ENCODE measurements around the gene TMEM81. TPM values are rescaled to one million over a fixed set of nuclear protein-coding genes. Genes with fewer than 3 reads are reported as not detected.
A peak's percentile ranks its signal among the peaks of the same experiment; 100 is the strongest.

Gene TMEM81
- total RNA-seq, 3 donors from 2014 or later, result 2.3 to 3.1 (median 2.9) TPM

DNA sequence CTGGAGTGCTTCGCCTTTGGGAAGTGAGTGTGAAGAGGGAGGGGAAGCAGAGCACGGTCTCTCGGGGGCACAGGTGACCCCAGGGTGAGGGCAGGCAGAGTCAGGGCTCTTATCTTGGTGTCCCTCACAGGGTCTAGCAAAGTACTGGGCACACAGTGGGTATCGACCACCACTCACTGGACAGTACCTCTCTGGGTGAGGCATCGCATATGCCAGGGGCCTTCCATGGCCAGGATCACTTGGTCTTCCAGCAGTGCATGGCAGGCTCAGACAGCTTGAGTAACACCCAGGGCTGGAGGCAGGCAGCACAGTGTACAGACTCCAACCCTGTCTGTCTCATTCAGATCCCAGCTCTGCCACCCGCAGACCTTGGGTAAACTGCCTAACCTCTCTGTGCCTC, 24.6 kb downstream of the TMEM81 start:
- DNase-seq, result no peak
- no peaks in the 10 kb centered on the region for H3K36me3 Mint-ChIP-seq (ENCODE audit: insufficient read depth)
- H3K27me3 Mint-ChIP-seq (ENCODE audit: low read depth), result peaks cover 4% of the 10 kb centered on the region
- H3K4me3 Mint-ChIP-seq, result no peak overlapping the region
- H3K4me1 Mint-ChIP-seq (ENCODE audit: low read depth), result no peaks in the 10 kb centered on the region
- H3K9me3 Mint-ChIP-seq, result no peaks in the 10 kb centered on the region
- ATAC-seq, result peak in 1 of 2 donors; percentile 21

DNA sequence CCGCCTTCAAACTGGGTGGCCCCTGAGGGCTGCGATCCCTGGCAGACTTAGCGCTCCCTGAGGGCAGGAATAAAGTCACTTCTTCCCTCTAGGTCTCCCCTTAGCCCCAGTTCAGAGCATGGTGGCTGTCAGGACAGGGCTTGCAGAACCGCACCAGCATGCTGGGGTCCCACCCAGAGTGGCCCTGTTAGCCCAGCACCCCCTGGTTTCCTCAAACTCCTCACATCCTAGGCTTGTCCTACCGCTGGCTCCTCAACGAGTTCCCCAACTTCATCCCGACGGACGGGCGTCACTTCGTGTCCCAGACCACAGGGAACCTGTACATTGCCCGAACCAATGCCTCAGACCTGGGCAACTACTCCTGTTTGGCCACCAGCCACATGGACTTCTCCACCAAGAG, 25.4 kb downstream of the TMEM81 start:
- Mint-ChIP-seq H3K36me3 (ENCODE audit: insufficient read depth) (no peaks in the 10 kb centered on the region), H3K4me1 (ENCODE audit: low read depth) (no peaks in the 10 kb centered on the region), H3K9me3 (no peaks in the 10 kb centered on the region), H3K27me3 (ENCODE audit: low read depth) (peaks cover 4% of the 10 kb centered on the region), H3K4me3 (no peak overlapping the region)
- ATAC-seq (no peak), DNase-seq (no peak)

DNA sequence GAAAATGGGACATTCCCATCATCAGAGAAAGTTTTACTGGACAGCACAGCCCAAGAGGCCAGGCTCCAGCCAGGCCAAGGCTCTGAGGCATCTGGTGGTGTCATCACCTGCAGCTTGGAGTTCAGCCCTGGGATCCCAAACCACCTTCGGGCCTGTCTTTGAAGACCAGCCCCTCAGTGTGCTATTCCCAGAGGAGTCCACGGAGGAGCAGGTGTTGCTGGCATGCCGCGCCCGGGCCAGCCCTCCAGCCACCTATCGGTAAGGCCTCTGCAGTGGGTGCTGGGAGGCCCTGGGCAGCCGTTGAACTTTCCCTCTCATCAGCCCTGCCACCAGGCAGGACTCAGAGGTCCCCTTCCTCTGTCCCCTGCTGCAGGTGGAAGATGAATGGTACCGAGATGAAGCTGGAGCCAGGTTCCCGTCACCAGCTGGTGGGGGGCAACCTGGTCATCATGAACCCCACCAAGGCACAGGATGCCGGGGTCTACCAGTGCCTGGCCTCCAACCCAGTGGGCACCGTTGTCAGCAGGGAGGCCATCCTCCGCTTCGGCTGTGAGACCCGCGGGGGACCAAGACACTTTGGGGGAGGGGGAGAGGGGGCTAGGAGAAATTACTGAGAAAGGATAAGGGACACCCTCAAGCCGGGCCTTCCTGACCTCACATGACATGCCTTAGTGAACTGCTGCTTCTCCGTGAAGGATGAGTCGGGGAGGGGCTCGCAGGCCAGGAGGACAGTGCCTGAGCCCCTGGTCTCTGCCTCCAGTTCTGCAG, 26.3 kb downstream of the TMEM81 start:
- Mint-ChIP-seq H3K4me1 (ENCODE audit: low read depth) (no peaks in the 10 kb centered on the region), H3K27me3 (ENCODE audit: low read depth) (peaks cover 6% of the 10 kb centered on the region), H3K4me3 (no peak overlapping the region), H3K9me3 (no peaks in the 10 kb centered on the region), H3K36me3 (ENCODE audit: insufficient read depth) (no peaks in the 10 kb centered on the region)
- ATAC-seq, result no peak
- DNase-seq, result no peak

DNA sequence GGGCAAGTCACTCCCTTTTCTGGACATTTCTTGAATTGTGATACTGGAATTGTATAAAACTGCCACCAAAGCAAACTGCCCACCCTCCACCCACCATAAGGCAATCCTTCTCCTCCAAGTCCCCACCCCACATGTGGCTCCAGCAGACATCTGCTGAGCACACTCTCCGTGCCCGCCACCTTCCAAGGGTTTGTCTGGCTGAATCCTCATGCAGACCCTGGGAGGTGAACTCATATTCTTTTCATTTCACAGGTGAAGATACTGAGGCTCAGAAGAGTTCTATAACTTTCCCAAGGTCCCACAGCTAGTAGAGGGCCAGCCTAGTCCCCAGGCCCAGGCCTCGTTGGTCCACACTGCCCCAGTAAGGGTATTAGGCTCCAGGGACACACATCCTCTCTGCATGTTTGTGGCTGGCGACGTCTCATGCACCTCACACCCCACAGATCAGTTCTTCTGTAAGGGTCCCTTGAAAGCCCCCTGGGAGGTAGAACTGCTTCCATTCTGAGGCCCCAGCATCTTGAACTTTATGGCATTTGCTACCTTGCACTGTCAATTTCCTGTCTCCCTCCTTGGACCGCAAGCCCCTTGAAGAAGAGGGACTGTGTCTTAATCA, 27.2 kb downstream of the TMEM81 start:
- H3K36me3 Mint-ChIP-seq (ENCODE audit: insufficient read depth), result no peaks in the 10 kb centered on the region
- no peaks in the 10 kb centered on the region for H3K9me3 Mint-ChIP-seq
- no peaks in the 10 kb centered on the region for H3K4me1 Mint-ChIP-seq (ENCODE audit: low read depth)
- ATAC-seq (no peak), DNase-seq (no peak)
- H3K4me3 Mint-ChIP-seq, result no peak overlapping the region
- peaks cover 6% of the 10 kb centered on the region for H3K27me3 Mint-ChIP-seq (ENCODE audit: low read depth)

DNA sequence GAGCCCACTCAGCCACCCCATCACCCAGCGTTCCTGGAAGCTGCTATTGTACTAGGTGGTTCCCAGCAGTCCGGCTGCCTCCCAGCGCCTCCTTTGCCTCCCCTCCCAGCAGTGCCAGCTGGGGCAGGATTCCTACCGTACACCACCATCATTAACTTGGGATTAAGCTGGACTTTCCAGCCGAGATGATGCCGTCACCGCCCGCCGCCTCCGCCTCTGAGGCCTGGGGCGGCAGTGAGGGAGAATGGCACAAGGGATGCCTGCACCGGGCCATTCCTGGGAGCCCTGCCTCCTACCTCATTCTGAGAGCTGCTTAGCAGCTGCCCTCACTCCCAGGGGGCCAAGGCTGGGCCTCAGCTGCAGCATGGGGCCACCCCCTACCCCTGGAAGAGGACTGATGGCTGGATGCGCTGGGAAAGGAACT, 28.1 kb downstream of the TMEM81 start:
- no peak for DNase-seq
- Mint-ChIP-seq H3K9me3 (no peaks in the 10 kb centered on the region), H3K36me3 (ENCODE audit: insufficient read depth) (no peaks in the 10 kb centered on the region), H3K4me3 (no peak overlapping the region), H3K27me3 (ENCODE audit: low read depth) (peaks cover 6% of the 10 kb centered on the region), H3K4me1 (ENCODE audit: low read depth) (no peaks in the 10 kb centered on the region)
- ATAC-seq, result no peak

DNA sequence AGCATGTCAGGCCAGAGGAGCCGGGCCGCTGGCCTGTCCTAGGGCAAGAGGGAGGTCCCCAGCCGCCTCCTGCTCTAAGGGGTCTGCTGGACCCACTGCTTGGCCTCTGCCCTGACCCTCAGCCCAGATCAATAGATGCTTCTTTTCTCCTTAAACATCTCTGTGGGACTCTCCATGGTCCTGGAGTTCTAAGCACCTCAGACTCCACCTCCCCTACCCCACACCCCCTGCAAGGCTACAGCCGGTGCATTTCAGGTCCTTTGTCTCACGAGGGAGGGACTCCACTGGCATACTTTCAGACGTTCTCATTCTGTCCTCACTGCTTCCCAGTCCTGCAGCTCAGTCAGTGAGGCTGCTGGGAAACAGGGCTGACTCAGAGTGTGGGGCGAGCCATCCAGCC, 30.2 kb downstream of the TMEM81 start:
- no peaks in the 10 kb centered on the region for H3K36me3 Mint-ChIP-seq (ENCODE audit: insufficient read depth)
- no peak overlapping the region for H3K4me3 Mint-ChIP-seq
- no peaks in the 10 kb centered on the region for H3K9me3 Mint-ChIP-seq
- H3K4me1 Mint-ChIP-seq (ENCODE audit: low read depth), result no peaks in the 10 kb centered on the region
- no peak for ATAC-seq
- H3K27me3 Mint-ChIP-seq (ENCODE audit: low read depth), result peaks cover 6% of the 10 kb centered on the region
- no peak for DNase-seq

DNA sequence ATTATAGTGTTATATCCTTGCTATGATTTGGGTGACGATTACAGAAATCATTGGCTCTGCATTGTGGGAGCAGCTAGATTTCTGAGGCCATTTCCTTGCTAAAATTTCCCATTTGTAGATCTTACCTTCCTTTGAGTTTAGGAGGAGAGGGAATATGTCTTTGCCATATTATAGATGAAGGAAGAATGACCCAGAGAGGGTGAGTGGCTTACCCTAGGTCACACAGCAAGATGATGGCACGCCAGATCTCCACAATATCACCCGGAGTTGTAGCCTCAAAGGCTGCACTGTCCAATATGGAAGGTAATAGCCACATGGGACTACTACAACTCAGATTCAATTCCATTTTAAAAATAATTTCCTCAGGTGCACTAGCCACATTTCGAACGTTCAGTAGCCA, 31.0 kb downstream of the TMEM81 start:
- DNase-seq (no peak), ATAC-seq (no peak)
- H3K27me3 Mint-ChIP-seq (ENCODE audit: low read depth), result peaks cover 6% of the 10 kb centered on the region
- H3K4me1 Mint-ChIP-seq (ENCODE audit: low read depth), result no peaks in the 10 kb centered on the region
- no peaks in the 10 kb centered on the region for H3K9me3 Mint-ChIP-seq
- H3K4me3 Mint-ChIP-seq, result no peak overlapping the region
- H3K36me3 Mint-ChIP-seq (ENCODE audit: insufficient read depth), result no peaks in the 10 kb centered on the region

DNA sequence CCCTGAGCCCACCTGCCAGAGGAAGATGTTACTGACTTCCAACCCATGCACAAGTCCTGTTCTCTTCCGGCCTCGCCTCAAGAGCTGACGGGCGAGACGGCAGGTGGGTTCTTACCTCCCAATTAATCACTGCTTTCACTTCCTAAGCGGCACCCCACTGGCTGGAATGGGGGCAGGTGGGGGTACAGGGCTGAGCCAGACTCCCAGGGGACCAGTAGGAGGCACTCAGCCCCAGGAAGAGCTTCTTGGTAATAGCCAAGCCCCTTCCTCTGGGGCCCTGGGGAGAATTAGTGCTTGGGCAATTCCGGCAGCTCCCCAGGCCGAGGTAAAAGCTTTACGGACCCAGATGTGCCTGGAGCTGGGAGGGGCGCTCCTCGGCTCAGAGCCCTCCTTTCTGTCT, 31.6 kb downstream of the TMEM81 start:
- no peaks in the 10 kb centered on the region for H3K4me1 Mint-ChIP-seq (ENCODE audit: low read depth)
- DNase-seq, result no peak
- no peak for ATAC-seq
- H3K4me3 Mint-ChIP-seq, result no peak overlapping the region
- H3K9me3 Mint-ChIP-seq, result no peaks in the 10 kb centered on the region
- H3K36me3 Mint-ChIP-seq (ENCODE audit: insufficient read depth), result no peaks in the 10 kb centered on the region
- peaks cover 9% of the 10 kb centered on the region for H3K27me3 Mint-ChIP-seq (ENCODE audit: low read depth)

DNA sequence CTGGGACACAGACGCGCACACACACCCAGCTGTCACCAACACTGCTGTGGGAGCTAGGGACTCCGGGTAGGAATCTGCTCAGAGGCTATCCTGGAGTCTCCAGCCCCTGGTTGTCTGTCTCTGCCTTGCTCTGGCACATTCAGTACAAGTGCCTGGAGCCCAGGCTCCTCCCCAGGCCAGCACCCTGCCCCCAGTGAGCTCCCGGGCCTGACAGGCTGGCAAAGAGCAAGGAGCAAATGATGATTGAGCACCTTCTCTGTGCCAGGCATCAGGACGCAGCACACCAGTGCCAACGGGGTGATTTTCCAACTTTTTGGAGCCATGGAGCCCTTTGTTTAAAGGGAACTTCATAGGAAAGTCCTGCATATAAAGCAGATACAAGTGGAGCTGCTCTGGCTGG, 34.8 kb downstream of the TMEM81 start:
- no peak for ATAC-seq
- no peak overlapping the region for H3K4me3 Mint-ChIP-seq
- peaks cover 24% of the 10 kb centered on the region for H3K27me3 Mint-ChIP-seq (ENCODE audit: low read depth)
- H3K4me1 Mint-ChIP-seq (ENCODE audit: low read depth), result no peaks in the 10 kb centered on the region
- no peaks in the 10 kb centered on the region for H3K9me3 Mint-ChIP-seq
- DNase-seq, result no peak
- no peaks in the 10 kb centered on the region for H3K36me3 Mint-ChIP-seq (ENCODE audit: insufficient read depth)

- Mint-ChIP-seq H3K36me3 (ENCODE audit: insufficient read depth) (no peaks in the 10 kb centered on the region), H3K9me3 (no peaks in the 10 kb centered on the region), H3K4me3 (no peak overlapping the region), H3K4me1 (ENCODE audit: low read depth) (no peaks in the 10 kb centered on the region), H3K27me3 (ENCODE audit: low read depth) (peaks cover 31% of the 10 kb centered on the region)
- ATAC-seq, result no peak
- no peak for DNase-seq
Observed at GRCh38 chr1:205048382-205048781, 35.9 kb downstream of the TMEM81 start.

- ATAC-seq, result no peak
- Mint-ChIP-seq H3K36me3 (ENCODE audit: insufficient read depth) (no peaks in the 10 kb centered on the region), H3K4me1 (ENCODE audit: low read depth) (no peaks in the 10 kb centered on the region), H3K4me3 (no peak overlapping the region), H3K27me3 (ENCODE audit: low read depth) (peaks cover 29% of the 10 kb centered on the region), H3K9me3 (no peaks in the 10 kb centered on the region)
- DNase-seq, result no peak
Observed at GRCh38 chr1:205047764-205048231, 36.5 kb downstream of the TMEM81 start.

DNA sequence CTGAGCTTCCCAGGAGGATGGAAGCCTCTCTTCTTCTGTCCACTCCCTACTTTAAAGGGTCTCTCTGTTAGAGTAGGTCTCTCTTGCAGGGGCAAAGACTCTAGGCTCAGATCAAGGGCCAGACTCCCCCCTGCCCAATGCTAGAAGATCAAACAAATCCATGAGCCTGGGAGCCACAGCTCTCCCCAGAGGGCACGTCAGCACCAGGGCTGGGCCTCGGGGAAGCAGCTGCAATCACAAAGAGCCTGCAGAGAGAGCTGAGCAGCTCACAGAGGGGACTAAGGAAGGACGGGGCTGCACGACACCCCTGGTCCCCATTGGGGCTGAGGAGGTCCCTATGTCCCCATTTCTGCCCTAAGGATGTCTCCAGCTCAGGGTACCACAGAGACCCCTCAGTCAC, 37.4 kb downstream of the TMEM81 start:
- Mint-ChIP-seq H3K4me3 (no peak overlapping the region), H3K27me3 (ENCODE audit: low read depth) (peaks cover 38% of the 10 kb centered on the region), H3K4me1 (ENCODE audit: low read depth) (no peaks in the 10 kb centered on the region), H3K36me3 (ENCODE audit: insufficient read depth) (no peaks in the 10 kb centered on the region), H3K9me3 (no peaks in the 10 kb centered on the region)
- no peak for ATAC-seq
- DNase-seq, result no peak

DNA sequence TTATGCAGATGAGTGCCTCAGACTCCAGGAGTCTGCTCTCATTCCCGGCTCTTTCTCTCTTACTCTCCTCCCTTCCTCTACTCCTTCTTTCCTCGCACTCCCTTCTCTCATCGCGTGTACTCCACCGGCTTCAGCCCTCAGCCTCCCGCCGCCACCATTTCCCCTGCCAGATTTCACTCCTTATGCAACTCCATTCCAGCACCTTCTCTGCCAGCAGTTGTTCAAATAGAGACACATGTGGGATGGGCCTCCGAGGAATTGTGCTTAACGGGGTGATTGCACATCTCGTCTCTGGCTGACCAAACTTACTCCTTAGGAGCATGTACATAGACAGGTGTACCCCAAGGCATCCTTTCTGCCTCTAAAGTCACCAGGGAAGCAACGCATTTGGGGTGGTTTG, 39.1 kb downstream of the TMEM81 start:
- Mint-ChIP-seq H3K4me3 (no peak overlapping the region), H3K36me3 (ENCODE audit: insufficient read depth) (no peaks in the 10 kb centered on the region), H3K4me1 (ENCODE audit: low read depth) (no peaks in the 10 kb centered on the region), H3K27me3 (ENCODE audit: low read depth) (peaks cover 50% of the 10 kb centered on the region), H3K9me3 (no peaks in the 10 kb centered on the region)
- no peak for ATAC-seq
- DNase-seq, result no peak

- ATAC-seq, result no peak
- H3K4me1 Mint-ChIP-seq (ENCODE audit: low read depth), result no peaks in the 10 kb centered on the region
Observed at GRCh38 chr1:205044741-205045140, 39.5 kb downstream of the TMEM81 start.

GRCh38 chr1:205043866-205044265, 40.4 kb downstream of the TMEM81 start:
- Mint-ChIP-seq H3K9me3 (no peaks in the 10 kb centered on the region), H3K4me1 (ENCODE audit: low read depth) (no peaks in the 10 kb centered on the region), H3K4me3 (no peak overlapping the region), H3K27me3 (ENCODE audit: low read depth) (peaks cover 50% of the 10 kb centered on the region), H3K36me3 (ENCODE audit: insufficient read depth) (no peaks in the 10 kb centered on the region)
- ATAC-seq (no peak), DNase-seq (no peak)

More at GRCh38 chr1:205044741-205045140, 39.5 kb downstream of the TMEM81 start:
- Mint-ChIP-seq H3K36me3 (ENCODE audit: insufficient read depth) (no peaks in the 10 kb centered on the region), H3K4me3 (no peak overlapping the region), H3K9me3 (no peaks in the 10 kb centered on the region), H3K27me3 (ENCODE audit: low read depth) (peaks cover 50% of the 10 kb centered on the region)
- DNase-seq, result no peak

All from activated T-cell treated with anti-CD3 and anti-CD28 coated beads, Interleukin-2, amount 50 U/mL, for 4 hours (primary cell).